GM12872 (cell line): ENCODE results near the gene COL13A1.

Experiments used
- TF ChIP-seq, protein P1 (sequence below): IDR thresholded peaks from 3 replicates; pipeline ENCODE4 v1.5.1; 2011; ENCODE audit warnings: low read depth, mild to moderate bottlenecking, low read length, moderate library complexity; ENCODE audit not compliant: insufficient read depth

The COL13A1 gene

DNA sequence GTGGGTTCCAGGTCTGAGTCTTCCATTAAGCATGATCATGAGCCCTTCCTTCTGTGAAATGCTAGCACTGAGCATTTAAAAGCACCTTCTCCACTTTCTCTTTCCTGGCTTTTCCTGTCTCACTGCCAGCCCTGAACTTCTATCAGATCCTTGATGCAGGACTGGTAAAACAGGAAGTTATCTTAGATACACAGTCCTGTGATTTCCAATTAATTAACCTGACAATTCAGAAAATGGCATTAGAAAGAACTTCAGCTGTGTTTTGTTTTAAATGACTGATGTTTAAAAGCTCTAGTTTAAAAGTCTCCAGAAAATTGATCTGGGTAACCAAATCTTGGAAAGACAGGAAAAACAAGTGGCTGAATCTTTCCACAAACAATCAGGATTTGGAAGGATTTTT lies 172.0 kb downstream of the COL13A1 start:
- TF ChIP-seq, protein P1, sequence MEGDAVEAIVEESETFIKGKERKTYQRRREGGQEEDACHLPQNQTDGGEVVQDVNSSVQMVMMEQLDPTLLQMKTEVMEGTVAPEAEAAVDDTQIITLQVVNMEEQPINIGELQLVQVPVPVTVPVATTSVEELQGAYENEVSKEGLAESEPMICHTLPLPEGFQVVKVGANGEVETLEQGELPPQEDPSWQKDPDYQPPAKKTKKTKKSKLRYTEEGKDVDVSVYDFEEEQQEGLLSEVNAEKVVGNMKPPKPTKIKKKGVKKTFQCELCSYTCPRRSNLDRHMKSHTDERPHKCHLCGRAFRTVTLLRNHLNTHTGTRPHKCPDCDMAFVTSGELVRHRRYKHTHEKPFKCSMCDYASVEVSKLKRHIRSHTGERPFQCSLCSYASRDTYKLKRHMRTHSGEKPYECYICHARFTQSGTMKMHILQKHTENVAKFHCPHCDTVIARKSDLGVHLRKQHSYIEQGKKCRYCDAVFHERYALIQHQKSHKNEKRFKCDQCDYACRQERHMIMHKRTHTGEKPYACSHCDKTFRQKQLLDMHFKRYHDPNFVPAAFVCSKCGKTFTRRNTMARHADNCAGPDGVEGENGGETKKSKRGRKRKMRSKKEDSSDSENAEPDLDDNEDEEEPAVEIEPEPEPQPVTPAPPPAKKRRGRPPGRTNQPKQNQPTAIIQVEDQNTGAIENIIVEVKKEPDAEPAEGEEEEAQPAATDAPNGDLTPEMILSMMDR, result no peak

DNA sequence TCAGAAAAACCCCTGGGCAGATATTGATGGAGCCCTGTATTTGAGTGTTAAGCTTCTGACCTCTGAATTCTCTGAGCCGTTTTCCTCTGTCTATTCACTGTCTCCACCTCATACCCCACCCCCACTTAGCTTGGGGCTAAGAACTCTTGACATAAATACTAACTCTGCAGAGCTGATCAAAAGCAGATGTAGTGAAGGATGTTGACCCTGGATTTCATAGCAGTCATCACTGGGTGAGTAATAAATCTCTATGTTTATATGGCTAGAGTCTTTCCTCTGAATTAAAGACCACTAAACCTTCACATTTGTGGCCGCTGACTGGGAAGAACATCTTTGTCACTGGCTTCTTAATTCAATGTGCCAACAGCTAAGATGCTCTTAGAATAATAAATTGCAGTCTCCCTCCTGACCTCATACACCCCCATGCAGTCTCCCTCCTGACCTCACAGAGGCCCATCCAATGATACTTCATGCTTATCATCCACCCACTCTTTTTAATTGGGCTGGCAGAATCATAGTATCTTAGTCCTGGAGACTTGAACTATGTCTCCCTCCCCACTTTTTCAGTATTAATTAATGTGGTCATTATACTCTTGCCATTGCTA lies 172.9 kb downstream of the COL13A1 start:
- TF ChIP-seq, protein P1, result no peak

DNA sequence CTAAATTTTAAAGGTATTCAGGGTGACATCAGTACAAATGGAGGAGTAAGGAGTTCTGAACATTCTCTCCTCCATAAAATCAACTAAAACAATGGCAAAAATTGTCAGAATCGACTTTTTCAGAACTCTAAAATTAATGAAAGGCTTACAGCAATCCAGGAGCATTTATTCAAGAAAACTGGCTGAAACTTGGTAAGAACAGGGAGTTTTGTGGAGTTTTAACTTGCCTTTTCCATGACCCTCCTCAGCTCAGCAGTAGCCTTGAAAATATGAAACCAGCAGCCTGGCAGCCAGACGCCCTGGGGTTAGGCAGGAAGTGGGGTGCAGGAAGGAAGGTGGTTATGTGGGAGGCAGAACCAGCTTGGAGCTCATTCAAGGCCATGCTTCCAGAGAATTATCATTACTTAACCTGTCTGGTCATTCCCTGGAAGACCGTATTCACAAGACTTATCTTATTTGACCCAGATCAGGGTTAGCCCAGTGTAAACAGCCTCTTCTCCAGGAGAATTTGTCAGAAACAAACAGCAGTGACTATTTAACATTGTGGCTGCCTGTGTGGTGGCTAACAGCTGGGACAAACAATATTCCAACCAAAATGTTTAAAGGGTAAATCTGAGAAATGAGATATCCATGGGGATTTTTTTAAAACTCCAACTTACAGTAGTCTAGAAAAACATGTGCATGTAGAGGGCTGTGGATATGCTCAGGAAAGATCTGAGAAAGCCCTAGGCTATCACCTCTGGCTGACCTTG lies 175.3 kb downstream of the COL13A1 start:
- TF ChIP-seq, protein P1, result no peak

DNA sequence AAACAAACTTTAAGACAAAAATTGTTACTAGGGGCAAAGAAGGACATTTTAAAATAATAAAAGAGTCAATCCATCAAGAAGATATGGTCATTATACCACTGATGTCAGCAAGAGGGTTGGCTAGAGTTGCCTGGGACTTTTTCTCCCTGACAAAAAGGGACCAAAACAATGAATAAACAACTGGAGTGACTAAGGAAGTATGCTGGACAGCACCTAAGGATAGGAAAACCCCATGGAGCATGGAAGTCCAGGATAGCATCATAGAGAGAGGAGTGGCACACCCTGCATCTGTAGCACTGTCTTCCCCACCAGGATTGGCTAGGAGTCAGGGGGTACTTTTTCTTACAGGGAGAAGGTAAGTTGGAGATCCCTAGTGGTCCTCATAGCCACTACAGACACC lies 177.5 kb downstream of the COL13A1 start:
- TF ChIP-seq, protein P1, result no peak

DNA sequence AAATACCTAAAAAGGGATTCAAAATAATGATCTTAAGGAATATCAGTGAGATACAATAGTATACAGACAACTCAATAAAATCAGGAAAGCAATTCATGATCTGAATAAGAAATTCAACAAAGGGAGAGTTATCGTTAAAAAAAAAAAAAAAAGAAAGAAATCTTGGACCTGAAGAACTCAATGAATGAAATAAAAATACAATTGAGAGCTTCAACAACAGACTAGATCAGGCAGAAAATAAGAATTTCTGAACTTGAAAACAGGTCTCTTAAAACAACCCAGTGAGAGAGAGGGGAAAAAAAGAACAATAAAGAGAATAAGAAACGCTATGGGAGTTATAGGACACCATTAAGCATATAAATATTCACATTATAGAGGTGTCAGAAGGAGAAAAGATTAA lies 179.0 kb downstream of the COL13A1 start:
- TF ChIP-seq, protein P1, result no peak

DNA sequence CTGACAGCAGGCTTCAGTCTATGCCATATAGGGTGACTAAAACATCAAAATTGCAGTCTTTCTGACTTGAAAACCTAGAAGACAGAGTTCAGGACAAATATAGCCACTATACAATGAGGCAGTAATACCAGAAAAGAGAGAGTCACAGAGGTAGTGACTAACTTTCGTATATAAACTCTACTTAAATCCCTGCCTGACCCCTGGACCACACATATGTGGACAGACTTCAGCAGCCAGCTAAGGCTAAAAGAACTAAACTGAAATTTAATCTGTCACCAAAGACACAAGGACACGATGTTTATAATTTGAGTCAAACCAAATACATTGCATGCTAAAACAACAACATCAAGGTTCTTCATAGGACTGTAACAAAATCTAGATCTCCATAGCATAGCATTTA lies 186.4 kb downstream of the COL13A1 start:
- TF ChIP-seq, protein P1, result no peak

DNA sequence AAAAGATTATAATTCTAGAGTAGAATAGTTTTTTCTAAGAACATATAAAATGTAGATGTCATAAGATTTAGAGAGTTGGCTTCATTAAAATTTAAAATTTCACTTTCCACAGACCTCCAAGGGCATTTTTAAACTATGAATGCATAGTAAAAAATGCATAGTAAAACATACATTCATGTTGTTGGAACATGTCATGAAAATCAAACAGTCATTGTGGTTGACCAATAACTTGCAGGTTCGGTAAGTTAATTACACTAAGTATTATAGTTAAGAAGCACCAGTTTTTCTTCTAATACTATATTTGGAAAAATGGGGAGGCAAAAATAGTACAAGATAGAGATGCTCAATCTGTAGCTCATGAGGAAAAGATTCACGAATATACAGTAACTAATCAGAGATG lies 189.4 kb downstream of the COL13A1 start:
- TF ChIP-seq, protein P1, result no peak
